Aorta (tissue), 5 donors: ENCODE measurements around the gene SPG11. TPM values are rescaled to one million over a fixed set of nuclear protein-coding genes. Genes with fewer than 3 reads are reported as not detected.
"Not testable (repeated sequence)": the region's sequence is repeated elsewhere in the genome, so short reads cannot be mapped to it uniquely, and the experiment has no call there.

Source experiments
- ATAC-seq: fragments of 200-7000 bp; cut with Tn5 transposase; one replicate; pipeline ENCODE4 v1.9.1; 2022; ENCODE audit warnings: moderate library complexity; ENCODE audit not compliant: low FRiP score
- DNase-seq, 2 donors: peaks; one replicate each; pipeline ENCODE4 v3.0.0-alpha.2; 2020
- H3K27ac ChIP-seq, 2 donors: one replicate each; pipeline ENCODE4 v1.5.1; 2013; ENCODE audit warnings: low read length in 2 of 2, mild to moderate bottlenecking in 2 of 2, moderate library complexity in 2 of 2, control low read depth in 1 of 2, inconsistent platforms in 1 of 2, low read depth in 1 of 2
- H3K27me3 ChIP-seq, 2 donors: one replicate each; pipeline ENCODE4 v1.6.1; 2013; ENCODE audit warnings: control low read depth in 1 of 2, low read length in 1 of 2, mild to moderate bottlenecking in 1 of 2, moderate library complexity in 1 of 2; ENCODE audit not compliant: insufficient read depth in 2 of 2, control insufficient read depth in 1 of 2
- H3K36me3 ChIP-seq, 2 donors: one replicate each; pipeline ENCODE4 v1.6.1; 2013; ENCODE audit warnings: control low read depth in 1 of 2, low read length in 1 of 2, mild to moderate bottlenecking in 1 of 2; ENCODE audit not compliant: insufficient read depth in 2 of 2, control insufficient read depth in 1 of 2
- H3K4me1 ChIP-seq, 2 donors: one replicate each; pipeline ENCODE4 v1.6.1; 2013; ENCODE audit warnings: low read length in 2 of 2, control low read depth in 1 of 2, mild to moderate bottlenecking in 1 of 2, moderate library complexity in 1 of 2; ENCODE audit not compliant: insufficient read depth in 2 of 2, control insufficient read depth in 1 of 2
- H3K4me3 ChIP-seq, 2 donors: one replicate each; pipeline ENCODE4 v1.5.1; 2013; ENCODE audit warnings: low read length in 2 of 2, control low read depth in 1 of 2, mild to moderate bottlenecking in 1 of 2
- H3K9me3 ChIP-seq: one replicate; pipeline ENCODE4 v1.6.1; 2013; ENCODE audit warnings: mild to moderate bottlenecking, low read length; ENCODE audit not compliant: control insufficient read depth
- WGBS, 2 donors: extraction: QIAGEN DNeasy Blood & Tissue Kit; methylation state at CpG; one replicate each; pipeline ENCODE4 v1.1.7; 2013; 5-methylcytosine and 5-hydroxymethylcytosine counted together
- intact Hi-C, 2 donors: fragments of 100-400 bp; cut with DNase I; formaldehyde crosslinking; loops; one replicate each; pipeline versions ENCODE4 v1.14.2 to v1.15.0; 2022
- polyA plus RNA-seq, 2 donors: library from polyadenylated mRNA; stranded (reverse); fragments of 200-250 nt; gene quantifications; one replicate each; pipeline ENCODE4 v1.2.3, GENCODE V29; 2013
- total RNA-seq, 2 donors: library from RNA; stranded (reverse); fragmentation: NEBNext Ultra II Directional; extraction: Animal tissue kit (Norgen Biotek cat#: 25700); gene quantifications; one replicate each; pipeline ENCODE4 v1.2.1, GENCODE V29; 2021
- donor health status: healthy with polysubstance abuse.
- donor health status: Bipolar disorder and iron deficiency.
- donor health status: DM: no; HTN: no; CAD: no.
- donor health status: DM: no; HTN: no; CAD: no.
- donor health status: DM: yes; HTN: yes; CAD: no.

The SPG11 gene
- total and polyA plus RNA-seq, 4 donors, result 8.3 to 96.3 (median 43.5) TPM

GRCh38 chr15:44554934-44555723 lies 108.3 kb downstream of the SPG11 start:
- H3K27me3 ChIP-seq, result no peaks in the 10 kb centered on the region
- H3K4me1 ChIP-seq, result peaks cover 0 to 1% of the 10 kb centered on the region in 2 donors
- ATAC-seq (no peak), DNase-seq (no peak)
- H3K36me3 ChIP-seq, result peaks cover 0 to 2% of the 10 kb centered on the region in 2 donors
- H3K4me3 ChIP-seq, result no peak overlapping the region
- H3K27ac ChIP-seq, result no peak overlapping the region
- H3K9me3 ChIP-seq, result no peaks in the 10 kb centered on the region
- intact Hi-C loops, result no loop called here
- WGBS, 2 donors, result 85 to 89% methylated on average over 4 of the region's 4 CpGs

DNA sequence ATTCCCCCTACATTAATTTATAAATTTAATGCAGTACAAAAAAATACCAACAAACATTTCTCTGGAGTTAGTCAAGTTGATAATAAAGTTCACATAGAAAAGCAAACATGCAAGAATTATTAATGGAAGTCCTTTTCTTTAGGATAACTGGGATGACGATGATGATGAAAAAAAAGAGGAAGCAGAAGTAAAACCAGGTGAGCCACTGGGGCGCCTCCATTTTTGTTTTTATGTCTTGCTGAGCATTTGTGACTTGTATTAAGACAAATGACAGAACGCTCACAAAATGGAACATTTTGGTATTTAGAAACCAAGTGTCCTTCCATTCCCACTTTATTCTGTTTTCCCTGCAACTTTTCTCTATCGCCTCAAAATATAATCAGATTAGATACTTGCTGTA lies 112.7 kb downstream of the SPG11 start:
- H3K27ac ChIP-seq, result no peak overlapping the region
- 94 to 97% methylated on average over 4 of the region's 4 CpGs for WGBS, 2 donors
- H3K27me3 ChIP-seq, result no peaks in the 10 kb centered on the region
- no peaks in the 10 kb centered on the region for H3K36me3 ChIP-seq
- H3K4me3 ChIP-seq, result no peak overlapping the region
- peaks cover 0 to 1% of the 10 kb centered on the region in 2 donors for H3K4me1 ChIP-seq
- no peak for DNase-seq
- ATAC-seq, result no peak
- intact Hi-C loops, result no loop called here
- H3K9me3 ChIP-seq, result no peaks in the 10 kb centered on the region

- Histone ChIP-seq H3K27ac (no peak overlapping the region), H3K4me1 (peaks cover 0 to 1% of the 10 kb centered on the region in 2 donors), H3K27me3 (no peaks in the 10 kb centered on the region), H3K4me3 (no peak overlapping the region), H3K9me3 (no peaks in the 10 kb centered on the region), H3K36me3 (no peaks in the 10 kb centered on the region)
- ATAC-seq (no peak), DNase-seq (no peak)
- 30 to 33% methylated on average over 3 of the region's 3 CpGs for WGBS, 2 donors
- intact Hi-C loops, result no loop called here
Observed at GRCh38 chr15:44550256-44550655, 113.2 kb downstream of the SPG11 start.

GRCh38 chr15:44549152-44549551 lies 114.3 kb downstream of the SPG11 start:
- ATAC-seq, H3K9me3 ChIP-seq, H3K27ac ChIP-seq, H3K4me3 ChIP-seq, H3K36me3 ChIP-seq, H3K4me1 ChIP-seq, intact Hi-C loops, H3K27me3 ChIP-seq: not testable (repeated sequence)
- peak in 1 of 2 donors; percentile 20 for DNase-seq
- 98 to 99% methylated on average over 9 of the region's 9 CpGs for WGBS, 2 donors

- H3K27ac ChIP-seq, result no peak overlapping the region
- no peaks in the 10 kb centered on the region for H3K36me3 ChIP-seq
- H3K27me3 ChIP-seq, result no peaks in the 10 kb centered on the region
- no peaks in the 10 kb centered on the region for H3K9me3 ChIP-seq
- WGBS, 2 donors, result 27 to 30% methylated on average over 5 of the region's 5 CpGs
- peaks cover 1 to 4% of the 10 kb centered on the region in 2 donors for H3K4me1 ChIP-seq
- no peak overlapping the region for H3K4me3 ChIP-seq
- DNase-seq (no peak), ATAC-seq (no peak)
- intact Hi-C loops, result no loop called here
Observed at GRCh38 chr15:44545913-44546802, 117.3 kb downstream of the SPG11 start.

GRCh38 chr15:44544745-44545144 lies 118.7 kb downstream of the SPG11 start:
- H3K36me3 ChIP-seq, DNase-seq, H3K4me3 ChIP-seq, ATAC-seq, H3K27ac ChIP-seq, H3K27me3 ChIP-seq, H3K9me3 ChIP-seq, H3K4me1 ChIP-seq, intact Hi-C loops: not testable (repeated sequence)
- 95 to 96% methylated on average over 5 of the region's 5 CpGs for WGBS, 2 donors

DNA sequence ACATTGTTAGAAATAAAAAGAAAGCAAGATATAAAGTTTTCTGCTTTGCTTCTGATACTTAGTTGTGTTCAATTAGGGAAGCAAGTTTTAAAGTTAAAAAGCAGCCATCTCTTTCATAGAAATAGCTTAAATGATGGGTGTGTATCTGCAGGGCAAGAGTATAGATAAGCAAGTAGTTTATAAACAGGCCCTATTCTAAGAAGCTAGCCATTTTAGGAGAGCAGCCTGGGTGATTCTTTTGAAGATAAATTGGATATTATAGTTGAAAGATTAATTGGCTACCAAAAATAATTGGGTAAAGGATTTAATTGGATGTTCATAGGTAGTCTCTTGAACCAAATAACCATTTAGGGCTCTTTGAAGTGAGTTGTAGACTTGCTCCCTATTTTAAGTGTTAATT lies 120.9 kb downstream of the SPG11 start:
- H3K27ac ChIP-seq, result no peak overlapping the region

GRCh38 chr15:44541282-44541958 lies 122.0 kb downstream of the SPG11 start:
- intact Hi-C loops, result no loop called here
- peaks cover 2 to 7% of the 10 kb centered on the region in 2 donors for H3K4me1 ChIP-seq
- DNase-seq, result no peak

More for the DNA sequence above, 120.9 kb downstream of the SPG11 start:
- H3K36me3 ChIP-seq, result no peaks in the 10 kb centered on the region
- H3K9me3 ChIP-seq, result no peaks in the 10 kb centered on the region
- H3K4me1 ChIP-seq, result peaks cover 2 to 7% of the 10 kb centered on the region in 2 donors
- DNase-seq, result no peak
- ATAC-seq, result no peak
- no peak overlapping the region for H3K4me3 ChIP-seq
- intact Hi-C loops, result no loop called here
- H3K27me3 ChIP-seq, result no peaks in the 10 kb centered on the region

More at GRCh38 chr15:44541282-44541958, 122.0 kb downstream of the SPG11 start:
- H3K27ac ChIP-seq, result peak overlapping the region in 1 of 2 donors; percentile 74
- ATAC-seq, result no peak
- H3K4me3 ChIP-seq, result no peak overlapping the region
- H3K9me3 ChIP-seq, result no peaks in the 10 kb centered on the region
- no peaks in the 10 kb centered on the region for H3K36me3 ChIP-seq
- H3K27me3 ChIP-seq, result no peaks in the 10 kb centered on the region
- 84 to 86% methylated on average over 4 of the region's 4 CpGs for WGBS, 2 donors
